ENCODE measurements around the gene CSF3R. TPM values are rescaled to one million over a fixed set of nuclear protein-coding genes. Genes with fewer than 3 reads are reported as not detected.
"Not testable (repeated sequence)": the region's sequence is repeated elsewhere in the genome, so short reads cannot be mapped to it uniquely, and the experiment has no call there.

CSF3R gene
- total RNA-seq, 2 experiments from 2014 or later, result 0.17 to 0.37 TPM

DNA sequence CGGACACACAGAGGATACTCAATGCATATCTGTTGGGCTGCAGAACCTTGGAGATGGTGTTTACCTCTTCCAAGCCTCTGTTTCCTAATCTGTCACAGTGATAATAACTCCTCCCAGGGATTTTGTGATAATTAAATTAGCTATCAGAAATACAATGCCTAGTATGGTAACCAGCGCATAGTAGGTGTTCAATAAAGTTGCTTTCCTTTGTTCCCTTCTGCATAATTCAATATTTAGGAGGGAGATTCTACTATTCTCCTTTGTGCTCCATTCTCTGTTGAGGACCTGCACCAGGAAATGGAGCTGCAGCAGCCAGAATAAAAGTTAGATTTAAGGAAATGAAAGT is 3.4 kb upstream of the CSF3R start:
- POLR2A ChIA-PET, result no interaction called here
- ATAC-seq (ENCODE audit: low read depth) (no peak), DNase-seq (no peak)
- Mint-ChIP-seq H3K4me3 (no peak overlapping the region), H3K9me3 (no peaks in the 10 kb centered on the region), H3K36me3 (no peaks in the 10 kb centered on the region), H3K27me3 (peaks cover 22% of the 10 kb centered on the region), H3K4me1 (peaks cover 9% of the 10 kb centered on the region), H3K27ac (no peak overlapping the region)

DNA sequence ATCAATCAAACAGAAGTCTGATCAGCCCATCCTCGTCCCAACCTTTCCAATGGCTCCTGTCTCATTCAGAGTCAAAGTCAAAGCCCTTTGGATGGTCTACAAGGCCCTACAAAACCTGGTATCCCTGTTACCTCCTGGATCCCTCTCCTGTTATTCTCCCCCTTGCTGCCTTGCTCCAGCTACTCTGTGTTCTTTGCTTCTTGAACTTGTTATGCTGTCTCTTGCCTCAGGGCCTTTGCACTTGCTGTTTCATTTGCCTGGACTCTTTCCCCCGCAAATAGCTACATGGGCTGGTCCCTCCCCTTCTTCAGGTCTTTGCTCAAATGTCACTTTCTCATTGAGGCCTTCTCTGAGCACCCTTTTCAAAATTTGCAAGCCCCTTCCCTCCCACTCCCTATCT is 1.4 kb upstream of the CSF3R start:
- ATAC-seq (ENCODE audit: low read depth) (no peak), DNase-seq (no peak)
- no peaks in the 10 kb centered on the region for H3K9me3 Mint-ChIP-seq
- H3K27ac Mint-ChIP-seq, result no peak overlapping the region
- no peak overlapping the region for H3K4me3 Mint-ChIP-seq
- H3K36me3 Mint-ChIP-seq, result no peaks in the 10 kb centered on the region
- peaks cover 16% of the 10 kb centered on the region for H3K27me3 Mint-ChIP-seq
- POLR2A ChIA-PET, result no interaction called here
- H3K4me1 Mint-ChIP-seq, result peaks cover 13% of the 10 kb centered on the region

DNA sequence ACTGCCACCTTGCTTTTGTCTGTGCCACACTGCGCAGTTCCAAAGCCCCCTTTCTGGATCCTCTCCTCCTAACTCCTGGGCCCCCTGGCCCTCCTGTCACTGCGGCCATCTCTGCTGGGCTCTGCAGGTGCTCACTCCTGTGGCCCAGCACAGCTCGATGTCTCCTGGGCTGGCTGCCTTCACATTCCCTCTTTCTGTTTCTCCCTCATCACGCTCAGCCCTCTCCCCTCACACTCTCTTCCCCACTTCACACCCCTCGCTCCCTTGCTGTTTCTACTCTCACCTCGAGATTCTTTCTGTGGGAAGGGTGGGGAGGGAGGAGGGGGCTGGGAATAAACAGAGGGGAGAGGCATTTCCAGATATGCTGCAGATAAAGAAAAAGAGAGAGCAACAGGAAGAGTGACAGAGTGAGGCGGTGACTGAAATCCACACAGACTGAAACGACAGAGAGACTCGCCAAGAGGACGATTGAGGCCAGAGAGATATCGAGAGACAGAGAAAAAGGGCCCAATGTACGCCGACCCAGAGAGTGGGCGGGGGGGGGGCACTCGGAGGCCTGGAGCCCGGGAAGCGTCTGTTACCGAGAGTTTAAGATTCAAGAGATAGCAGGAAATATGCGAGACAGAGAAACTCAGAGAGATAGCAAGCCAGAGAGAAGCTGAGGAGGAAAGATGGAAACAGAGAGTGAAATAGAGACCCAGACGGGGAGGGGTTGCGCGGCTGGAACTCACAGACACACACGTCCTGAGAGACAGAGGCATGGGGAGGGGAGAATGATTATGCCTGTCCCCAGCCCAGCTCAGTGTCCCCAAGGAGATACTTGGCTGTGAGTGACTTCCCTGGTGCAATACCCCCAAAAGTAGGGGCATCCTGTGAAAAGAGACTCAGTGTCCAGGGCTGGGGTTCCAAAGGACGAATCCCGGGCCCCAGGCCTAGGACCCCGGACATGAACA is 666 bp downstream of the CSF3R start:
- peak overlapping the region; percentile 56 for H3K27ac Mint-ChIP-seq
- peak; percentile 50 for ATAC-seq (ENCODE audit: low read depth)
- peaks cover 13% of the 10 kb centered on the region for H3K4me1 Mint-ChIP-seq
- peak overlapping the region; percentile 60 for H3K4me3 Mint-ChIP-seq
- H3K9me3 Mint-ChIP-seq, result no peaks in the 10 kb centered on the region
- POLR2A ChIA-PET, result interaction anchor here (0.5 to 0.7 kb wide), 3 partner anchors 18 to 33 kb away, joined by 3 to 4 read pairs (median 3); partner anchors contain the start of gene MRPS15
- H3K27me3 Mint-ChIP-seq, result peaks cover 13% of the 10 kb centered on the region
- DNase-seq, result no peak
- no peaks in the 10 kb centered on the region for H3K36me3 Mint-ChIP-seq

DNA sequence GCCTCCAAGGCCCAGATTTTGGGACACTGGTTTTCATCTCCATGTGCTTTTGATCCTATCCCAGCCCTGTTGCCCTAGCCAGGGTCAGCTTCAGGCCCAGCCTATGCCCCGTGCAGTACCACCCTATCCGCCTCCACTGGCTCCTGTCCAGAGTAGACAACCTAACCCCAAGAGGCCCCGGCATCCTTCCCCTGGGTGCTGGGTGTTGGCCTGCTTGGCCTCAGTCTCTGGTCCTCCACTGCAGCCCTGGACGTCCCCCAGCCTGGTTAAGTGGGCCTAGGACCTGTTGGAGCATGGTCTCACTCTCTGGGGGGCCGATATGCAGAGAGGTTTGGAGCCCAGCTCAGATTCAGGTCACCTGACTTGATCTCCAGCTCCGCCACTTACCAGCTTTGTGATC is 1.6 kb downstream of the CSF3R start:
- Mint-ChIP-seq H3K36me3 (no peaks in the 10 kb centered on the region), H3K4me1 (peaks cover 13% of the 10 kb centered on the region), H3K27ac (no peak overlapping the region), H3K4me3 (no peak overlapping the region), H3K27me3 (peaks cover 13% of the 10 kb centered on the region), H3K9me3 (no peaks in the 10 kb centered on the region)
- no peak for ATAC-seq (ENCODE audit: low read depth)
- POLR2A ChIA-PET, result no interaction called here
- DNase-seq, result no peak

DNA sequence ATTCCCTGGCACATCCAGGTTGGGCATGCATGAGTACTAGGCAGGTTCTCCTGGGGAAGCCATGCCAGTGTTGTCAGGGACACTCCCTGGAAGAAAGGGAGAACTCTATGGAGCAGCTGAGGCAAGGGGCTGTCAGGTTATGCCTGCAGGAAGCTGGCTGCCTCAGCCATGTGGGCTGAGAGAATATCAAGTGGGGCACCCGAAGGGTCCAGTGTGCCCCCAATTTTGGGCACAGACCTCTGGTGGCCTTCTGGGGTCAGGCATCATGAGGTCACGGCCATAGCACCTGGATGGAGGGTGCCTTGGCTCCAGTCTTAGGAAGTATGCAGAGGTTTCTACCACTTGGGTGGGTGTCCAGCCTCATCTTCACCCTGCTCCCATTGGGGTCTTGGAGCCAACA is 2.6 kb downstream of the CSF3R start:
- Mint-ChIP-seq H3K27me3 (peaks cover 8% of the 10 kb centered on the region), H3K36me3 (no peaks in the 10 kb centered on the region), H3K4me3 (no peak overlapping the region), H3K9me3 (no peaks in the 10 kb centered on the region), H3K4me1 (peaks cover 13% of the 10 kb centered on the region), H3K27ac (no peak overlapping the region)
- DNase-seq (no peak), ATAC-seq (ENCODE audit: low read depth) (no peak)
- POLR2A ChIA-PET, result no interaction called here

DNA sequence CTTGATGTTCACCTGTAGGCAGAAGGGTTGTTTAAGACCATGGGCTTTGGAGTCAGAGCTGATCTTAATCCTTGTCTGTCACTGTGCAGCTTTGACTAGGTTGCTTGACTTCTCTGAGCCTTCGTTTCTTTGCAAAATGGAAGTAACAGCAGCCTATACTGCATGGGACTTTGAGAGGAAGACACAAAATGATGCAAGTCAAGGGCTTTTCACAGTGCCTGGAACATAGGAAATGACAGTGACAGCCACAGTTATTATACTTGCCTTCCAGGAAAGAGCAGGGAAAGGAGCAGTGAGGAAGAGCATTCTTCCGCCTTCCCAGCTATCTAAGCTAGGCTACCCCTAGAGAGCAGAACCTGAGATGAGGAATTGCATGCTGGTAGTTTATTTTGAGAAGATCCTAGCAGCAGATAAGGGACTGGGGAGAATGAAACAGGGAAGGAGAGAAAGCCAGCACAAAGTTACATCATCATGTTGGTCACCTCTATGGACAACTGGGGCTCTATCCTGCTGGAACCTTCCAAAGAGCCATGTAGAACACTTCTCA is 3.1 kb downstream of the CSF3R start:
- peaks cover 6% of the 10 kb centered on the region for H3K27me3 Mint-ChIP-seq
- H3K4me3 Mint-ChIP-seq, result no peak overlapping the region
- H3K27ac Mint-ChIP-seq, result no peak overlapping the region
- H3K36me3 Mint-ChIP-seq, result no peaks in the 10 kb centered on the region
- POLR2A ChIA-PET, result interaction anchor here (0.5 to 1.3 kb wide), 3 partner anchors 11 to 1365 kb away, joined by 3 to 6 read pairs (median 3); partner anchors contain the start of gene MRPS15
- ATAC-seq (ENCODE audit: low read depth), result no peak
- DNase-seq, result no peak
- no peaks in the 10 kb centered on the region for H3K9me3 Mint-ChIP-seq
- H3K4me1 Mint-ChIP-seq, result peaks cover 13% of the 10 kb centered on the region

DNA sequence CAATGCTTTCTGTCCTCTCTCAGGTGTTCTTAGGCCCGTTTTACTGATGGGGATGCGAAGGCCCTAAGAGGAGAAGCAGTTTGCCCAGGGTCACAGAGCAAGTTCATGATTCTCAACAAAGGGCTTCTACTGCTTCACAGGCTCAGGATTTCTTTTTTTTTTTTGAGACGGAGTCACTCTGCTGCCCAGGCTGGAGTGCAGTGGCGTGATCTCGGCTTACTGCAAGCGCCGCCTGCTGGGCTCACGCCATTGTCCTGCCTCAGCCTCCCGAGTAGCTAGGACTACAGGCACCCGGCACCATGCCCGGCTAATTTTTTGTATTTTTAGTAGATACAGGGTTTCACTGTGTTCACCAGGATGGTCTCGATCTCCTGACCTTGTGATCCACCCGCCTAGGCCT is 5.1 kb downstream of the CSF3R start:
- peaks cover 18% of the 10 kb centered on the region for H3K4me1 Mint-ChIP-seq
- ATAC-seq (ENCODE audit: low read depth); H3K27ac Mint-ChIP-seq; DNase-seq; POLR2A ChIA-PET; H3K9me3 Mint-ChIP-seq; H3K36me3 Mint-ChIP-seq; H3K27me3 Mint-ChIP-seq; H3K4me3 Mint-ChIP-seq: not testable (repeated sequence)

DNA sequence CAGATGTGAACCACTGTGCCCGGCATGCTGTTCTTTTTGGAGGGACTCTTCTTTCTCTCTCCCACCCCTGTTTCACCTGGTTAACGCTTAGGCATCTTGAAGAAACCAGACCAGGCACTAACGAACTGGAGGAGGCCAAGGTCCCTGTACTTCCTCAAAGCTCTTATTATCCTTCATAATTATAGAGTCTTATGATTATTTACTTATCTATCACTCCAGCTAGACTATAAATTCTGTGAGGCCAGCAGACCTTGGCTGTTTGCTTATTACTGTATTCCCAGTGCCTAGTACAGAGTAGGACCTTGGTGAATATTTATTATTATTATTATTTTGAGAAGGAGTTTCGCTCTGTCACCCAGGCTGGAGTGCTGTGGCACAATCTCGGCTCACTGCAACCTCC is 5.8 kb downstream of the CSF3R start:
- no peak overlapping the region for H3K27ac Mint-ChIP-seq

DNA sequence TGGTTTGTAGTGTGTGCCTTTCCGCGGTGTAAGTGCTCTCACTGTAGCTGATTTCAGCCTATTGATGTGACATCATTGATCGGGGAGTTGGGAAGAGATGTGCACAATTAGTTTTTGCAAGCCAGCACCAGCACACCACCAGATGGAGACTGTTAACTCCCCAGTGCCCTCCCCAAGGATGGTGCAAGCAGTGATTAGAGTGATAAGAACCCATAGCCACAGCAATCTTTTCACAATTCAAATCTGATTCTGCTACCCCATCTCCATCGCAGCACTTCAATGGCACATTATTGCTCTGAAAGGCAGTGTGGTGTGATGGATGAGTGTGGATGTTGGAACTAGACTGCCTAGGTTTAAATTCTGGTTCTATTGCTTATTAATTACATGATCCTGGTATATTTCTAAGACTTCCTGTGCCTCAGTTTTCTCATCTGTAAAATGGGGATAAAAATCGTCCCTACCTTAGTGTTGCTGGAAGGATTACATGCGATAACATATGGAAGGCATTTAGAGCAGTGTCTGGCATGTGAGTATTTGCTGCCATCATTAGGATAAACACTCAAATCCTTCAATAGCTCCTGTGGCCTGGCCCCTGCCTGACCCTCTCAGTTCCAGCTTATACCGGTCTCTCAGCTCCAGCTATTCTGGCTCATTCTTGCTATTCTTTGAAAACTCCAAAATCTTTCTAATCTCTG is 6.7 kb downstream of the CSF3R start:
- DNase-seq (no peak), ATAC-seq (ENCODE audit: low read depth) (no peak)
- POLR2A ChIA-PET, result no interaction called here
- Mint-ChIP-seq H3K4me3 (no peak overlapping the region), H3K27me3 (peaks cover 4% of the 10 kb centered on the region), H3K4me1 (peaks cover 10% of the 10 kb centered on the region), H3K9me3 (no peaks in the 10 kb centered on the region), H3K36me3 (no peaks in the 10 kb centered on the region), H3K27ac (no peak overlapping the region)

More for the DNA sequence above, 5.8 kb downstream of the CSF3R start:
- Mint-ChIP-seq H3K4me1 (peaks cover 14% of the 10 kb centered on the region), H3K27me3 (peaks cover 4% of the 10 kb centered on the region), H3K4me3 (no peak overlapping the region), H3K9me3 (no peaks in the 10 kb centered on the region), H3K36me3 (no peaks in the 10 kb centered on the region)
- no peak for DNase-seq
- no peak for ATAC-seq (ENCODE audit: low read depth)
- POLR2A ChIA-PET, result no interaction called here

DNA sequence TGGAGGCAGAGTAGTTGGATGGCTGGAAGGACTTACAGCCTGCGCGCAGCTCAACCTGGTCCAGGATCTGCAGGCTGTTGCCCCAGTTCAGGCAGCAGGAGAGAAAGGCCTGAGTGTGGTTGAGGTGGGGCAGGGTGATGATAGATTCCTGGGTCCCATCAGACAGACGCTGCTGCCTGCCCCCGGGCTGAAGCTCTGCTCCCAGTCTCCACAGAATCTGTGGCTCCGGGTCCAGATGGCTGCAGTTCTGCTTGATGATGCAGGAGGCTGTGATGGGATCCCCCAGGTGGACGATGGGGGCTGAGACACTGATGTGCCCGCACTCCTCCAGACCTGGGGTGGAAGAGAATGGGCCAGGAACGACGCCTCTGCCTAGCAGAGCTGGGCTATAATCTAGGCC is 7.4 kb downstream of the CSF3R start:
- H3K9me3 Mint-ChIP-seq, result no peaks in the 10 kb centered on the region
- H3K36me3 Mint-ChIP-seq, result no peaks in the 10 kb centered on the region
- DNase-seq (no peak), ATAC-seq (ENCODE audit: low read depth) (no peak)
- no peak overlapping the region for H3K4me3 Mint-ChIP-seq
- H3K4me1 Mint-ChIP-seq, result peaks cover 10% of the 10 kb centered on the region
- H3K27me3 Mint-ChIP-seq, result peaks cover 4% of the 10 kb centered on the region
- H3K27ac Mint-ChIP-seq, result no peak overlapping the region
- POLR2A ChIA-PET, result interaction anchor here (0.9 kb wide), 1 partner anchor 12 kb away, joined by 3 read pairs; no protein-coding TSS in a partner anchor

DNA sequence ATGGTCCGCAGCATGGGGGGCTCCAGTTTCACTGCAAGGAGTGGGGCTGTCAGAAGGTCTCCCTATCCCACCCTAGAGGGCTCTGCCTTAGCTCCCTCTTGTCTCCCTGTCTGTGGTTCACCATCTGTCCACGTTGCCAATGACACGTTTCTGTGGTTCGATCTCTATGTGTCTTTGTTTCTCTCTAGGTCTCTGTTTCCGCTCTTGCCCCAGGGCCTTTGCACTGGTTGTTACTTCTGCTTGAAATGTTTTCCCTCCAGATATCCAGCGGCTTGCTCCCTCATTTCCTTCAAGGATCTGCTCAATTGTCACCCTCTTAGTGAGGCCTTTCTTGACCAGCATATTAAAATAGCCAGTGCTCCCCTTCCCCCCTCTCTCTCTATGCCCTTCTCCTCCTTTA is 10.1 kb downstream of the CSF3R start:
- POLR2A ChIA-PET, result interaction anchor here (1.9 kb wide), 1 partner anchor 9 kb away, joined by 8 read pairs; the partner anchor contains the start of gene MRPS15
- DNase-seq (no peak), ATAC-seq (ENCODE audit: low read depth) (no peak)
- Mint-ChIP-seq H3K36me3 (no peaks in the 10 kb centered on the region), H3K4me3 (no peak overlapping the region), H3K9me3 (no peaks in the 10 kb centered on the region), H3K4me1 (peaks cover 5% of the 10 kb centered on the region), H3K27me3 (peaks cover 2% of the 10 kb centered on the region), H3K27ac (no peak overlapping the region)

DNA sequence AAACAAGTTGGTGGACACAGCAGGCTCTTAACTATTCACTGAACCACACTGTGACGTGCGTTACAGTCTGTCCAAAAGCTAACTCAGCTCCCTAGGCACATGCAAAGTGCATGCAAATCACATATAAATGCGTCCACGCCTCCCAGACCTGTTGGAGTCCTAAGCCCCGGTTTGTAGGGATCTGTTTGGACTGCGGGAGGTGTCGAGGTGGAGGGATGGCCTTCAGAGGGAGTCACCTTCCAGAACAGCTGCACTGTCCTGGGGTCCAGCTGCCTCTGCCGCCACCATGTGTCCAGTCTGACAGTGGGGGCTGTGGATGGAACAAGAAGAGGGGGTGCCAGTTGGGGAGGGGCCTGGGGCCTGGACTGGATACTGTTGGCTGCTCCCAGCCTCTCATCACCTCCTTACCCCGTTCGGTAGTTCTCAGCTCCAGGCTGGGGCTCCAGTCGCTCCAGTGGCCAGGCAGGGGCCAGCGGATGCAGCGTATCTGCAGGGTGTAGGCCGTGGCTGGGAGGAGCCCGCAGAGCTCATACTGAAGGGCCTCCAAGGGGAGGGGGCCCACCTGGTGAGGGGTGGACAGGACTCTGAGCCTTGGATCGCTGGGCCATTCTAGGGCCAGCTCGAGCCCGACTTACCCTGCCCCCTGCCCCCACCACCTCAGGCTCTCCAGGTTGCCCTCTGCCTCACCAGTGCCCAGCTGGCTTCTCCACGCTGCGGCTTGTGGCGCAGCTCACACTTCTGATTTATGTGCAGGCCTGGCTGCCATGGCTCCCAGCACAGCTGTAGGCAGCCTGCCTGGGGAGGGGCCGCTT is 10.7 kb downstream of the CSF3R start:
- Mint-ChIP-seq H3K4me3 (no peak overlapping the region), H3K36me3 (no peaks in the 10 kb centered on the region), H3K27ac (no peak overlapping the region), H3K27me3 (peaks cover 2% of the 10 kb centered on the region), H3K4me1 (peaks cover 5% of the 10 kb centered on the region), H3K9me3 (no peaks in the 10 kb centered on the region)
- DNase-seq (no peak), ATAC-seq (ENCODE audit: low read depth) (no peak)
- POLR2A ChIA-PET, result interaction anchor here (0.6 kb wide), 2 partner anchors 37 to 149 kb away, joined by 3 read pairs; no protein-coding TSS in a partner anchor

DNA sequence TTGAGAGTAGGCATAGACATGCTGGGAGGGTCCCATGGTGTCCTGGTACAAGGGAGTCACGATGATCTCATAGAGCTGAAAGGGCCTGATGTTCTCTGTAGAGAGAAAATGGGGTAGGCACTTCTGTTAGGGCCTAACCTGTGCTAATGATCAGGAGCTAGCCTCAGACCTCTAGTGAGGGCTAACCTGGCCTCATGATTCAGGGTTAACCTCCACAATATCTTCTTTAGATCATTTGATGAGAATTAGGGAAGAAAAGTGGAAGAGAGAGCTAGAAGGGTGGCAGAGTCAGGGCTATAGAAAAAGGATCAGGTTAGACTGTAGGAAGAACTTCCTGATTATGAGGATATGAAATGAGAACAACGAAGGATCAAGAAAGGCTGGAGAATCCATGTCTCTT is 13.6 kb downstream of the CSF3R start:
- Mint-ChIP-seq H3K27ac (no peak overlapping the region), H3K9me3 (no peaks in the 10 kb centered on the region), H3K27me3 (peaks cover 2% of the 10 kb centered on the region), H3K36me3 (no peaks in the 10 kb centered on the region), H3K4me3 (no peak overlapping the region), H3K4me1 (peaks cover 14% of the 10 kb centered on the region)
- ATAC-seq (ENCODE audit: low read depth), result no peak
- DNase-seq, result no peak
- POLR2A ChIA-PET, result interaction anchor here (1.0 kb wide), 1 partner anchor 19 kb away, joined by 4 read pairs; the partner anchor contains the start of gene OSCP1
